Iris pigment epithelial cell (primary cell): ENCODE measurements around the gene FAM174C.
A peak's percentile ranks its signal among the peaks of the same experiment; 100 is the strongest.

Experiments
- DNase-seq: peaks from one replicate; pipeline ENCODE4 v3.0.0-alpha.2; 2011; ENCODE audit warnings: low read depth

FAM174C gene

DNA sequence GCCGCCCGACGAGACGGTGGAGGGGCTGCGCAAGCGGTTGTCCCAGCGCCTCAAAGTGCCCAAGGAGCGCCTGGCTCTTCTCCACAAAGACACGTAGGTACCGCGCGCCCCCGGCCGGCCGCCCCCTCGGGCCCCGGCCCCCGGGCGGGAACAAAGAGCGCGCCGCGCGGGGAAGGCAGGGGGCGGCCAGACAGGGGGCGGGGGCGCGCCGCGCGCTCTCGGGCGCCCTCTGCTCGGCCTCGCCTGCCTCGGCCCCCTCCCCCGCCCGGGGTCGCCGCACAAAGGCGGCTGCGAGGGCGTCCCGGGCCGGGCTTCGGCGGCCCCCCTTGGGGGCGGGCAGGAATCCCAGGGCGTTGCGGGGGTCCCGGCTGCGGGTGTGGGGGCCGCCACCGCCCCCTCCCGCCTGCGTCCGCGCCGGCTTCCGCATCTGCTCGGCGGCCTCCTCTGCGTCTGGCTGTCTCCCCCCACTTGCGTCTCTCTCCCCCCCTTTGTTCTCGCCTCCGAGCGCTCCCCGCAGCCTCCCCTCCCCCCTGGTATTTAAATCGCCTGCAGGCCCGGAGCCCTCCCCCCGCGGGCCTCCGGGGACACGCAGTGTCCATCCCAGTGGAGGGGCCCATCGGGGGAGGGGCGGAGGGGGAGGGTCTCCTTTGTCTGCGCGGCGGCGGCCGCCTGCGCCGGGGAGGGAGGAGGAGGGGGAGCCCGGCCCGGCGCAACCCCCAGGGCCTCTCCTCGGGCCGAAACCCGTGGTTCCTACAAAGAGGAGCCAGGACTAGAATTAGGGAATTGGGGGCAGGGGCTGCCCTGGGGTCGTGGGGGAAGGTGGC lies 24.7 kb upstream of the FAM174C start:
- DNase-seq = peak; percentile 72

GRCh38 chr19:1251330-1252220 lies 23.8 kb upstream of the FAM174C start:
- DNase-seq = peak; percentile 81

DNA sequence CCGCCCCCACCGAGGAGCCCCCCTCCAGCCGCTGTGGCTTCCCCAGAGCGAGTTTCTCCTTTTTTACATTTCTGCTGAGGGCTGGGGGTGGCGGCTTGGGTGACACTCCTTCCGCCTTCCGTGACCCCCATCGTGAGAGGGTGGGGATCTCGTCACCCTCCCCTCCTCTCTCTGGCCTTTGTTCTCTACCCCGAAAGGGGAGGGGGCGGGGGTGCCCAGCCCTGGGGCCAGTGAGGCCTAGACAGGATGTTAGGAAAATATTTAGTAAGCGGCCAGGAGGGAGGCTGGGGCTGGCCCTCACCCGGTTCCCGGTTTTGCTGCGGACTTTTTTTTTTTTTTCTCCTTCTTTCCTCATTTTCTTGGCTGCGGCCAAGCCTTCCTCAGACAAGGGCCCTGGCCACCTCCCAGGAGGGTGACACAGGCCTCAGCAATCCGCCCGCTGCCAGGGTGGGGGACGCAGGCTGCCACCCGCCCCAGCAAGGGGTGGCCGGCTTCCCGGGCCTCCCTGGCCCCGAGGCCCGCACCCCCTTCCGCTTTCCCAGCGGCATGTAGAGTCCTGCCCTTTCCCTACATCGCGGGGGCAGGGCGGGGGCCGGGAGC lies 23.0 kb upstream of the FAM174C start:
- peak; percentile 87 for DNase-seq

DNA sequence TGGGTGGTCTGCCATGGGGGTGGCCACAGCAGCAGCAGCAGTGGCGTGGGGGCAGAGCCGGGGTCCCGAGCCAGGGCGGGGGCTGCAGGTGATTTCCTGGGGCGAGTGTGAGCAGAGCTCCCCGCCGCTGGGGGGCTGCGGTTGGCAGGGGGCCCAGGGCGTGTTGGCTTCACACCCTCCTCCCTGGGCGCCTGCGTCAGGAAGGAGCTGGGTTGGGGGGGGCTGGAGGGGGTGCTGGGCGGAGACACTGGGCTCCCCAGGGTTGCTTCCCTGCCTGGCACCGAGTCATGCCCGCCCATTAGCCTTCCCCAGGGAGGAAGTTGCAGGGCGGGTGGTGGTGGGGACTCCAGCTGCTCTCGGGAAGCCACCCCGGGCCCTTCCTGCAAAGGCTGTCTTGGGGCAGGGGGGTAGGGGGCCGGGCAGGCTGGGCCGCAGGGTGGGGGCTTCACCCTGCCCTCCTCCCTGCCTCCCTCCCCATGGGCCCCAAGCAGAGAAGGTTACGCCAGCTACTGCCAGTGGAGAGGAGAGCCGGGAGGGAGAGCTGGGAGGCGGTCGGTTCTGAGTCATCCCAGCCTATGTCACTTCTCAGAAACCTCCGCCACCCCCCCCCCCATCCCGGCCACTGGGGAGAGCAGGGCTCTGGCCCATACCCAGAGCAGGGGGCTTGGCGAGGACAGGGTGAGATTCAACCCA lies 22.4 kb upstream of the FAM174C start:
- DNase-seq = peak; percentile 98

GRCh38 chr19:1253514-1254080 lies 21.7 kb upstream of the FAM174C start:
- peak; percentile 90 for DNase-seq

- DNase-seq = peak; percentile 21
Measured at GRCh38 chr19:1254081-1254527, 21.2 kb upstream of the FAM174C start.

DNA sequence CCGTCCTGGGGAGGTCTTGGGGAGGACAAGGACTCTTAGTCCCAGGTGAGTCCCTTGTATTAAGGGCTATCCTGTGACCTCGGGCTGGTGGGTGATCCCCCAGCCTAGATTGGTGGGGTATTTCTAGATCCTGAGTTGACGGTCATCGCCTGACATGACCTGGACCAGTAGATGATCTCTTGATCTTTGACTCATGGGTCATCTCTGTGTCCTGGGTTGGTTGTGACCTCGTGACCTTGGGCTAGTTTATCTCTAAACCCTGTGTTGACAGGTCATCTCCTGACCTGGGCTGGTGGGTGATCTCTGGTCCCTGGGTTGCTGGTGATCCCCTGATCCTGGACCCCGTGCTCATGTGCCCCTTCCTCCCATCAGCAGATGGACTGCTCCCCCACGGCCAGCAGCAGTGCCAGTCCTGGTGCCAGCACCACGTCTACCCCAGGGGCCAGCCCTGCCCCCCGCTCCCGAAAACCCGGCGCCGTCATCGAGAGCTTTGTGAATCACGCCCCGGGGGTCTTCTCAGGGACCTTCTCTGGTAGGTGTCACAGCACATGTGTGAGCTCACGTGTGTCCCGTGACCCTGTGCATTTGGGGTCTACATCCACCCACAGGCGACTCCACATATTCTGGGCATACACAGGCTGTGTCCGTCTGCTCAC lies 20.7 kb upstream of the FAM174C start:
- DNase-seq = no peak

GRCh38 chr19:1255186-1256161 lies 19.9 kb upstream of the FAM174C start:
- DNase-seq = no peak

DNA sequence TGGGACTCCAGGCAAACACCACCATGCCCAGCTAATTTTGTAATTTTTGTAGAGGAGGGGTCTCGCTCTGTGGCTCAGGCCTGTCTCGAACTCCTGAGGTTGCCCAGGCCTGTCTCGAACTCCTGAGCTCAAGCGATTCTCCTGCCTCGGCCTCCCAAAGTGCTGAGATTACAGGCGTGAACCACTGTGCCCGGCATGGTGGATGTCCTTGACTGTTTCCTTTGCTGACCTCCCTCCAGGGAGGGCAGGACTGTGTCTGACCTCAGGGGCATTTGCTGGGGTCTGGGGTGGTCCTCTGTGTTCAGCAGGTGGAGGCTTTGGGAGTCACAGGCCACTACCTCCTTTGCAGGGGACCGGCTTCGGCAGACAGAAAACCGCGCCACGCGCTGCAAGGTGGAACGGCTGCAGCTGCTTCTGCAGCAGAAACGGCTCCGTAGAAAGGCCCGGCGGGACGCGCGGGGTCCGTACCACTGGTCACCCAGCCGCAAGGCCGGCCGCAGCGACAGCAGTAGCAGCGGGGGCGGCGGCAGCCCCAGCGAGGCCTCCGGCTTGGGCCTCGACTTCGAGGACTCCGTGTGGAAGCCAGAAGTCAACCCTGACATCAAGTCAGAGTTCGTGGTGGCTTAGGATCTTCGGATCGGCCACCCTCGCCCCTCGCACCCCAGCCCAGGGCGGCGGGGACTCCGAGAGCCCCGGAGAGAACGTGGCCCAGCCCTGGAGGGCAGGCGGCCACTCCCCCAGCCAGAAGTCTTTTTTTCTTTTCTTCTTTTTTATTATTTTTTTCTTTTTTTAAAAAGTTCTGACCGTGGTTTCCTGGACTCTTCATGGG lies 18.5 kb upstream of the FAM174C start:
- no peak for DNase-seq

- DNase-seq = no peak
Measured at GRCh38 chr19:1257475-1258162, 17.7 kb upstream of the FAM174C start.

GRCh38 chr19:1258163-1258492 lies 17.2 kb upstream of the FAM174C start:
- DNase-seq = no peak

GRCh38 chr19:1258707-1259205 lies 16.6 kb upstream of the FAM174C start:
- DNase-seq = no peak

DNA sequence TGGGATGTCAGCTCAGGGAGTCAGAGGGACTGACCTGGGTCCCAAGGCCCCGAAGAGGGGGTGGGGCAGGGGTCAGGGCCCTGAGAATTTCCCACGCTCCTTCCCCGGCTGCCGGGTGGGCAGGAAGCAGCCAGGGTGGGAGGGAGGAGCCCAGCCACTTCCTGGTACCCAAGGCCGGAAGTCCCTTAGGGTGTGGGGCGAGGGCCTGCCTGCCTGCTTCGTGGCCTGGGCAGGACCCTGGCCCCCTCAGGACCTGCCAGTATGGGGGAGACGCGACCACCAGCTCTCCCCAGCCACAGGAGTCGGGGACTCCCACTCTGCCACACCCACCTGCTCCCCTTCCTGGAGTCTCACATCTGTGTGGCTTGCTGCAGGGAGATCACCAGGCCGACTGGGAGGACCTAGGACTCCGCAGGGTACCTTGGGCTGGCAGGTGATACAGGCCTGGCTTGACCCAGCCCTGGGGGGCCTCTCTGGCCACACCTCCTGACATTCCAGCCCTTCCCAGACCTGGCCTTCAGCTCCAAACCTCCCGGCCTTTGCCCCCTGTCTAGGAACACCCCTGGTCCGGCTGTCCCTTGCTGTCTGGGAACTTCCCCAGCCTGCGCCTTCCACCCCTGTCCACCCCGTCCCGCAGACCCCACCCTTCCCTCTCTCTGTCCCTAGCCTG lies 16.0 kb upstream of the FAM174C start:
- DNase-seq = peak; percentile 46

- DNase-seq = peak; percentile 31
Measured at GRCh38 chr19:1259876-1260748, 15.2 kb upstream of the FAM174C start.

DNA sequence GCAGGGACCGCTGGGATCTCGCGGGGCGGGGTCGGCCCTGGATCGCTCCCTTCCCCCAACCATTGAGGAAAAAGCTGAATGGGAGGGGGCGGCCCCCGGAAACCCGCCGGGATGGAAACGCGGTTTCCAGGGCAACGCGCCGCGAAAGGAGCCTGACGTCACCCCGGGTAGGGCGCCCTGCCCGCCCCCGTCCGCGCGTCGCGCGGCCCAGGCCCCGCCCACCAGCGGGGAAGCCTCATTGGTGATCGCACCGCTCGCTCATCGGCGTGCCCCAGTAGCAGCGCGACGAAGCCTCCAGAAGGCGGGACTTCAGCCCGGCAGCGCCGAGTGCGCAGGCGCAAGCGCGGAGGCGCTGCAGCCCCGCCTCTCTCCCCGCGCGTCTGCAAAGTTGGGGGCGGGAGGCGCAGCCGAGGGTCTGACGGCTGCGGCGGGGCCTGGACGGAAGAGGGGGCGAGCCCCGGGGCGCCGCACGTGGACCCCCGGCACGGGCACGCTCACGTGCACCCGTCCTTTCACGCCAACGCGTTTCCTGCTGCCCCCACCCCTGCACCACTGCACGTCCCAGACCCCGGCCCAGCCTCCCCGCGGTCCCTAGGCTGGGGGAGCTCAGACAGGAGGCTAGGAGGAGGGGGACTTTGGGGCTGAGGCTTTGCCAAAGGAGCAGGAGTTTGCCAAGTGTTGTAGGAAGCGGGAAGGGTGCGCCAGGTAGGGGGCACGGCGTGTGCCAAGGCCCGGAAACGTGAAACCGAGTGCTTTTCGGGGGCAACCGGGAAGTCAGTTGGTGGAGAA lies 14.4 kb upstream of the FAM174C start:
- peak; percentile 93 for DNase-seq

DNA sequence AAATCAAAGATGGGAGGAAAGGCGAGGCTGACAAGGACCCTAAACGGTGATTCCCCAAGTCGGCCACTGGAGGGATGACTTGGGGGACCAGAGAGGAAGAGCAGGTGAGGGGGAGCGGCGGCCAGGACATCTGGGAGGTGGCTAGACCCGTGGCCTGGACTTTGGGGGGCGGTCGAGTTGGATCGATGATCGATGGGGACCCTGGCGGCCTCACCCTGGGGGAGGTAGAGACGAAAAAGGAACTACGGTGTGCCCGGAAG lies 13.9 kb upstream of the FAM174C start:
- no peak for DNase-seq
